Mononuclear cell (primary cell): ENCODE measurements around the gene NCK1. TPM values are rescaled to one million over a fixed set of nuclear protein-coding genes. Genes with fewer than 3 reads are reported as not detected.

Source experiments
- H3K27me3 ChIP-seq: 2 replicates; pipeline ENCODE4 v1.6.0; 2011; ENCODE audit warnings: low read length, control low read depth; ENCODE audit not compliant: insufficient read depth
- H3K4me1 ChIP-seq: 2 replicates; pipeline ENCODE4 v1.5.1; 2011; ENCODE audit warnings: mild to moderate bottlenecking, low read length, control low read depth; ENCODE audit not compliant: insufficient read depth
- H3K4me3 ChIP-seq: 2 replicates; pipeline ENCODE4 v1.5.1; 2011; ENCODE audit warnings: mild to moderate bottlenecking, low read length, moderate library complexity
- H3K9me3 ChIP-seq: 2 replicates; pipeline ENCODE4 v1.5.1; 2011; ENCODE audit warnings: low read depth, mild to moderate bottlenecking, control low read depth, low read length
- total RNA-seq: library from RNA; depleted of rRNA; stranded (reverse); fragments of >200 nt; gene quantifications from one replicate; pipeline ENCODE4 v1.2.3, GENCODE V29; 2012

NCK1 gene
- total RNA-seq, 1 donor: 72.9 TPM

GRCh38 chr3:136910697-136911096 is 48.7 kb downstream of the NCK1 start:
- Histone ChIP-seq H3K4me1 (peaks cover 39% of the 10 kb centered on the region), H3K27me3 (no peaks in the 10 kb centered on the region), H3K9me3 (no peaks in the 10 kb centered on the region), H3K4me3 (no peak overlapping the region)

GRCh38 chr3:136913168-136913567 is 51.2 kb downstream of the NCK1 start:
- no peaks in the 10 kb centered on the region for H3K9me3 ChIP-seq
- H3K4me1 ChIP-seq: peaks cover 22% of the 10 kb centered on the region
- no peaks in the 10 kb centered on the region for H3K27me3 ChIP-seq
- no peak overlapping the region for H3K4me3 ChIP-seq

GRCh38 chr3:136914739-136915138 is 52.7 kb downstream of the NCK1 start:
- no peaks in the 10 kb centered on the region for H3K9me3 ChIP-seq
- peaks cover 18% of the 10 kb centered on the region for H3K4me1 ChIP-seq
- H3K27me3 ChIP-seq: no peaks in the 10 kb centered on the region
- H3K4me3 ChIP-seq: no peak overlapping the region

GRCh38 chr3:136916223-136916622 is 54.2 kb downstream of the NCK1 start:
- Histone ChIP-seq H3K9me3 (no peaks in the 10 kb centered on the region), H3K4me3 (no peak overlapping the region), H3K4me1 (peaks cover 18% of the 10 kb centered on the region), H3K27me3 (no peaks in the 10 kb centered on the region)

DNA sequence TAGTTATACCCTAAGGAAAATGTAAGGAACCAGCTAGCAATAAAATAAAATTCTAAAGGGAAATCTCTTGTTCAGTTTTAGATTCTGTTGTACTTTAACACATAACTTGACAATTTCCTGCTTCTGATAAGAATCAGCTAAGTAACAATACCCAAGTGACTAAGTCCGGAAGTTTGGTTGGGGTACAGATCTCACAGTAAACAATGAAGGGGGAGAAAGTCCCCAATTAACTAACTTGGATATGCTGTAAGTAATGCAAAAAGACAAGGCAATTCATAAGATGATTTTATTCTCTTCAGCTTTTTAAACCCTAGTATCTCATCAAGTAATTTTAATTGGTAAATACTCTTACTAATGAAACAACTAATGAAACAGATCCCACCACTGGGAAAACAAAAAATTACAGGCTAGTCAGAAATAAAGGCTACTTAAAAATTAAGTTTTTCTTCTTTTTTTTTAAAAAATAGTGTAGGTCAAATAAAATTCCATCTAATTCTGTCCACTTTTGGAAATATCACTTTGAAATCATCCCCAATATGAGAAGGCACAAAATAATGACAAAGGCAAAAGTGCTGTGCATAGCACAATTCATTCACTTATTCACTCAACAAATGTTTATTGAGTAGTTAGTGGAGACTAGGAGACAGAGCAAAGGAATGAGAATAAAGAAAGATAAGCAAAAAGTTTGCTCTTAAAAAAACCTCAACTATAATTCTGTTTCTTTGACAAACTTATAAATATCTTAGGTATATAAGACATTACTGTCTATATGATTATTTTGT is 58.0 kb downstream of the NCK1 start:
- Histone ChIP-seq H3K4me1 (peaks cover 7% of the 10 kb centered on the region), H3K9me3 (no peaks in the 10 kb centered on the region), H3K27me3 (no peaks in the 10 kb centered on the region), H3K4me3 (no peak overlapping the region)

DNA sequence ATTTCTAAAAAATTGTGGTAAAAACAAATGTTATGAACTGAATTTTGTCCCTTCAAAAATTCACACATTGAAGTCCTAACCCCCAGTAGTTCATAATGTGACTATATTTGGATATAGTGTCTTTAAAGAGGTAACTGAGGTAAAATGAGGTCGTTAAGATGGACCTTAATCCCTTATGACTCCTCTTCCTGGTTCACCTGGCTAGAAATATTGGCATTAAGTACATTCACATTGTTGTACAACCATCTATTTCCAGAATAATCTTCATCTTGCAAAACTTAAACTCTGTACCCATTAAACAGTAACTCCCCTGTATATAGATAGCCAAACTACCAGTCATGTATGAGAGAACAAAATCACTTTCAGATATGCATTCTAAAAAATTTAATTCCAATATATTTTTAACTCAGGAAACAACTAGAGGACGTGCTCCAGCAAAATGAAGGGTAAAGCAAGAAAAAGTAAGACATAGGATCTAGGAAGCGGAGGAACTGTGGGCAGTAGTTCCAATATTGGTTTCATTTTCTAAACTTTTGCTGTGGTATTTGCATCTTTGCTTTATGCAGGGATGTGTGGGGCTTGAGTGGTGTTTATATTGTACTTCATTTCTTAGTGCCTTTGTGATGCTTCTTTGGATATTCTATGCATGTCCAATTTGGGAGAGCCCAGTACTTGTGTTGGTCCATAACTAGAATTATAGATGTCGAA is 59.0 kb downstream of the NCK1 start:
- no peaks in the 10 kb centered on the region for H3K9me3 ChIP-seq
- H3K27me3 ChIP-seq: no peaks in the 10 kb centered on the region
- peaks cover 7% of the 10 kb centered on the region for H3K4me1 ChIP-seq
- no peak overlapping the region for H3K4me3 ChIP-seq

GRCh38 chr3:136925425-136926190 is 63.6 kb downstream of the NCK1 start:
- Histone ChIP-seq H3K4me1 (peaks cover 7% of the 10 kb centered on the region), H3K4me3 (no peak overlapping the region), H3K27me3 (no peaks in the 10 kb centered on the region), H3K9me3 (no peaks in the 10 kb centered on the region)

DNA sequence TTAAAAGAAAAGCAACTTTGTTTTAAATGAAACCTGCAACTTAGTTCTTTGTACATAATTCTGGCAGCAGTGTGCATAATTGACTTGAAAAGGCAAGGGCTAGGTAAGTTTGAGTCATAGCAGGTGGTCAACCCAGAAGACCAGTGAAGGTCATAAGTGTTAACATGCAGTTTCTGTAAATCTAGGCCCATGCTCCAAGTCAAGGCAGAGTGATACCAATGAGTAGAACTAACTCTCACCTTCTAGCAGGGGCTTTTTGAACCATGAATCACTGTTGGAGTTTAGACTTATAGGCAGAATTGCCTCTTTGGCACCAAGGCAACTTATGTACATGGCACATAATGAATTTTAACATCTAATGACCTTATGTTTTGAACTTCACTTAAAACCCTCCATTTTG is 66.2 kb downstream of the NCK1 start:
- peaks cover 18% of the 10 kb centered on the region for H3K4me1 ChIP-seq
- H3K9me3 ChIP-seq: no peaks in the 10 kb centered on the region
- no peaks in the 10 kb centered on the region for H3K27me3 ChIP-seq
- no peak overlapping the region for H3K4me3 ChIP-seq

DNA sequence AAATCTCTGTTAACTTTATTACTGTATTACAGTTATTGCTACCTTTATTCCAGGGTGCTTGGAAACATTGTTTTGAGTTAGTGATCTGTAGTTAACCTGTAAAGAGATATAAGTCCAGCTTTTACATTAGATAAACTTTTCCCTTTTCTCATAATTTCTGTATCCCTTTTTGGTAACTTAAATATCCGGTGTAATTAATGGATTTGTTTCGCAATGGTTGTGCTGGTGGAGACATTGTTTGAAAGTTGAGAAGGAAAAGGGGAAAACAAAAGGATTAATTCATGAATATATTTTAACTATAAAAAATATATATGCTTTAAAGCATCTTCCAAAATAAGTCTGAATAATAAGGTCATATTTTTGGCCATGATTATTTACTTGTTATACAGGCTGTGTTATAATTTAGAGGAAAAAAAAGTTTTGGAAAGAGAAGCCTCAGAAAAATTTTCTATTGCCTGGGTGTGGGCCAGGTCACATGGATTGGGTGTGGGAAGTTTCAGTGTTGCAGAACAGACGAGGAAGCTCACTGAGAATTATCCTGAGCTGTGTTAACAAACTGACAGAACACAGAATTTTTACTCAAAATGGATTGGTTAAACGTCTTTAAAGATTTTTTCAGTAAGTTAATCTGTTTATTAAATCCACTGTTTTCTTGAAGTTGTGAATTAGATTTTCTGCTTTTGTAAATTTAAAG is 68.1 kb downstream of the NCK1 start:
- Histone ChIP-seq H3K4me1 (peaks cover 21% of the 10 kb centered on the region), H3K27me3 (no peaks in the 10 kb centered on the region), H3K4me3 (no peak overlapping the region), H3K9me3 (no peaks in the 10 kb centered on the region)

GRCh38 chr3:136931606-136932005 is 69.6 kb downstream of the NCK1 start:
- H3K4me3 ChIP-seq: no peak overlapping the region
- H3K27me3 ChIP-seq: no peaks in the 10 kb centered on the region
- H3K9me3 ChIP-seq: peaks cover 2% of the 10 kb centered on the region
- peaks cover 21% of the 10 kb centered on the region for H3K4me1 ChIP-seq

DNA sequence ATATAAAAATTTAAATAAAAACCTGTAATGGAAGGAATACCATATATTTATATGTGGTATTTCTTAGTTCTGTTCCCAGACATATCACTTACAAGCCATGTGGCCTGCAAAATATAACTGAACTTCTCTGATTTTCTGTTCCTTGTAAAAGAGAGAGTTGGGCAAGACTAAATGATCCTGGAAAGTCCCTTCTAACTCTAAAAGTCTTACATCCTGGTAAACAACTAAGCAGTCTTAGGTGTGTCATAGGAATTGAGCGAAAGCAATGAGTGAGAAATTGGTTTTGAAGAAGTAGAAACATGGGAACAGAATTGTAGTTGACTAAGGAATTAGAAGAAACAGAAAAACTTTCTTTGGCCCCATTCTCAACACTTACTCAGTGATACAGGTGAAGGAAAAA is 70.5 kb downstream of the NCK1 start:
- Histone ChIP-seq H3K4me1 (peaks cover 21% of the 10 kb centered on the region), H3K9me3 (peaks cover 4% of the 10 kb centered on the region), H3K4me3 (no peak overlapping the region), H3K27me3 (no peaks in the 10 kb centered on the region)

- peaks cover 26% of the 10 kb centered on the region for H3K4me1 ChIP-seq
- no peak overlapping the region for H3K4me3 ChIP-seq
- H3K9me3 ChIP-seq: peaks cover 4% of the 10 kb centered on the region
- no peaks in the 10 kb centered on the region for H3K27me3 ChIP-seq
These were observed 71.2 kb downstream of the NCK1 start for GRCh38 chr3:136932978-136933772.

DNA sequence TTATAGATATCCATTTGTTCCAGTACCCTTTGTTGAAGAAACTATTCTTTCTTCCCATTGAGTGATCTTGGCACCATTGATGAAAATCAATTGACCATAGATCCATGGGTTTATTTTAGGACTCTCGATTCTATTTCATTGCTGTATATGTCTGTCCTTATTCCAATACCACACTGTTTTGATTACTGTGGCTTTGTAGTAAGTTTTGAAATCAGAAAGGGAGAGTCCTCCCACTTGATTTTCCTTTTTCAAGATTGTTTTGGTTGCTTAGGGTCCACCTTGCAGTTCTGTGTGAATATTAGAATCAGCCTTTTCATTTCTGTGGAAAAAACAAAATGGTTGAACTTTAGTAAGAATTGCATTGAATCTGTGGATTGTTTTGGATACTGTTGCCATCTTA is 75.2 kb downstream of the NCK1 start:
- Histone ChIP-seq H3K27me3 (no peaks in the 10 kb centered on the region), H3K4me1 (peaks cover 33% of the 10 kb centered on the region), H3K9me3 (peaks cover 4% of the 10 kb centered on the region), H3K4me3 (no peak overlapping the region)

GRCh38 chr3:136937851-136938250 is 75.8 kb downstream of the NCK1 start:
- H3K27me3 ChIP-seq: no peaks in the 10 kb centered on the region
- peaks cover 38% of the 10 kb centered on the region for H3K4me1 ChIP-seq
- peaks cover 4% of the 10 kb centered on the region for H3K9me3 ChIP-seq
- no peak overlapping the region for H3K4me3 ChIP-seq
